Gastrocnemius medialis (tissue), 4 donors: ENCODE results near the gene WDFY2.

Experiments used
- POLR2A ChIP-seq, 2 donors: fragments of 450-650 bp; IDR thresholded peaks; one replicate each; pipeline ENCODE4 v1.6.1; 2017; ENCODE audit warnings: antibody characterized with exemption in 2 of 2, mild to moderate bottlenecking in 2 of 2, moderate library complexity in 2 of 2
- TF ChIP-seq, protein P1 (sequence below), 5 experiments: fragments of 450-650 bp in 3 of 5; fragments of 200-600 bp in 2 of 5; sonication (generic) in 2 of 5; IDR thresholded peaks in 4 of 5; conservative IDR thresholded peaks in 1 of 5; 1 replicate in 4 of 5; 2 replicates in 1 of 5; pipeline ENCODE4 v1.5.1; 2016 to 2019; ENCODE audit warnings: antibody characterized with exemption in 5 of 5, mild to moderate bottlenecking in 3 of 5, moderate library complexity in 3 of 5

DNA sequence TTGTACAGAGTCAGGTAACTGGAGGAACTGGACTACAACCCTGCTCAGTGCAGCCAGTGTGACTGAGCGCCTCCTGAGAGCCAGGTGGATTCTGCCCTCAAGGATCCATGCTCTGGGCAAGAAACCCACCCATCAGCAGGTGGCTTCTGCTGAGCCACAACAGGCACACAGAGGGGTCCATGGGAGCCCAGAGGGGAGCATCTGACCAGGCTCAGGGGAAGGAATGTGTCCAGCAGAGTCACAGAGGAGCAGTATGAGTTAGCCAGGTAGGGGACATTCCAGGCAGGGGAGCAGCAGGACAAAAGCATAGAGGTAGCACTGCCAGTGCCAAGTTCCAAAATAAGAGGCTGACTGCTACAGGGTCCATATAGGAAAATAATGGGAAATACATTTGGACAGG lies 199.8 kb downstream of the WDFY2 start:
- TF ChIP-seq, protein P1, sequence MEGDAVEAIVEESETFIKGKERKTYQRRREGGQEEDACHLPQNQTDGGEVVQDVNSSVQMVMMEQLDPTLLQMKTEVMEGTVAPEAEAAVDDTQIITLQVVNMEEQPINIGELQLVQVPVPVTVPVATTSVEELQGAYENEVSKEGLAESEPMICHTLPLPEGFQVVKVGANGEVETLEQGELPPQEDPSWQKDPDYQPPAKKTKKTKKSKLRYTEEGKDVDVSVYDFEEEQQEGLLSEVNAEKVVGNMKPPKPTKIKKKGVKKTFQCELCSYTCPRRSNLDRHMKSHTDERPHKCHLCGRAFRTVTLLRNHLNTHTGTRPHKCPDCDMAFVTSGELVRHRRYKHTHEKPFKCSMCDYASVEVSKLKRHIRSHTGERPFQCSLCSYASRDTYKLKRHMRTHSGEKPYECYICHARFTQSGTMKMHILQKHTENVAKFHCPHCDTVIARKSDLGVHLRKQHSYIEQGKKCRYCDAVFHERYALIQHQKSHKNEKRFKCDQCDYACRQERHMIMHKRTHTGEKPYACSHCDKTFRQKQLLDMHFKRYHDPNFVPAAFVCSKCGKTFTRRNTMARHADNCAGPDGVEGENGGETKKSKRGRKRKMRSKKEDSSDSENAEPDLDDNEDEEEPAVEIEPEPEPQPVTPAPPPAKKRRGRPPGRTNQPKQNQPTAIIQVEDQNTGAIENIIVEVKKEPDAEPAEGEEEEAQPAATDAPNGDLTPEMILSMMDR (IDR thresholded peaks at IDR 0.05 in 4 of 5, conservative IDR thresholded peaks at IDR 0.05 in 1 of 5): no peak
- no peak for TF ChIP-seq POLR2A (IDR thresholded peaks at IDR 0.05)
